Neuronal stem cell (in vitro differentiated cells): ENCODE results near the gene ATP6V1B1.

Experiments
- DNase-seq: peaks from one replicate; pipeline ENCODE4 v3.0.0-alpha.2; 2013; ENCODE audit warnings: low spot score
- H2AFZ ChIP-seq: one replicate; pipeline ENCODE4 v1.6.1; 2013; ENCODE audit warnings: mild to moderate bottlenecking, low read length, inconsistent platforms
- H2AK5ac ChIP-seq: 2 replicates; pipeline ENCODE4 v1.6.1; 2013; ENCODE audit warnings: low read depth, mild to moderate bottlenecking, inconsistent platforms, low read length, moderate library complexity, mixed read lengths
- H2BK120ac ChIP-seq: 2 replicates; pipeline ENCODE4 v1.6.1; 2013; ENCODE audit warnings: low read depth, mild to moderate bottlenecking, inconsistent platforms, low read length, moderate library complexity, mixed read lengths
- H2BK12ac ChIP-seq: one replicate; pipeline ENCODE4 v1.6.1; 2013; ENCODE audit warnings: low read length, inconsistent platforms
- H2BK15ac ChIP-seq: 2 replicates; pipeline ENCODE4 v1.6.1; 2013; ENCODE audit warnings: mild to moderate bottlenecking, low read length, inconsistent platforms, mixed read lengths
- H2BK5ac ChIP-seq: one replicate; pipeline ENCODE4 v1.6.1; 2013; ENCODE audit warnings: inconsistent platforms, mild to moderate bottlenecking, low read length, moderate library complexity
- H3K14ac ChIP-seq: one replicate; pipeline ENCODE4 v1.6.1; 2013; ENCODE audit warnings: low read length, inconsistent platforms
- H3K18ac ChIP-seq: 2 replicates; pipeline ENCODE4 v1.6.1; 2013; ENCODE audit warnings: low read length, inconsistent platforms
- H3K23ac ChIP-seq: 2 replicates; pipeline ENCODE4 v1.6.1; 2013; ENCODE audit warnings: low read depth, mild to moderate bottlenecking, mixed read lengths, low read length, inconsistent platforms; ENCODE audit not compliant: poor library complexity
- H3K27ac ChIP-seq: replicated peaks from 3 replicates; pipeline ENCODE4 v1.5.1; 2013; ENCODE audit warnings: low read length, inconsistent platforms
- H3K27me3 ChIP-seq, 3 experiments: 2 replicates each; pipeline ENCODE4 v1.6.1; 2013; ENCODE audit warnings: low read length in 3 of 3, mild to moderate bottlenecking in 2 of 3, inconsistent platforms in 1 of 3, low read depth in 1 of 3, mixed read lengths in 1 of 3, moderate library complexity in 1 of 3; ENCODE audit not compliant: control insufficient read depth in 3 of 3, insufficient read depth in 3 of 3
- H3K36me3 ChIP-seq, 2 donors: replicated peaks in 1 of 2; 2 replicates each; pipeline ENCODE4 v1.6.1; 2013; ENCODE audit warnings: low read length in 2 of 2; ENCODE audit not compliant: control insufficient read depth in 2 of 2, insufficient read depth in 2 of 2
- H3K4ac ChIP-seq: 2 replicates; pipeline ENCODE4 v1.6.1; 2013; ENCODE audit warnings: inconsistent platforms, mild to moderate bottlenecking, low read length, moderate library complexity
- H3K4me1 ChIP-seq, 2 donors: 1 replicate in 1 of 2; 2 replicates in 1 of 2; pipeline ENCODE4 v1.6.1; 2013; ENCODE audit warnings: low read length in 2 of 2, low read depth in 1 of 2; ENCODE audit not compliant: control insufficient read depth in 2 of 2, insufficient read depth in 1 of 2
- H3K4me2 ChIP-seq: one replicate; pipeline ENCODE4 v1.6.1; 2013; ENCODE audit warnings: mild to moderate bottlenecking, low read length, inconsistent platforms; ENCODE audit not compliant: insufficient read depth, poor library complexity, severe bottlenecking
- H3K4me3 ChIP-seq, 2 donors: 2 replicates each; pipeline ENCODE4 v1.5.1; 2013; ENCODE audit warnings: low read length in 2 of 2, mild to moderate bottlenecking in 2 of 2, inconsistent platforms in 1 of 2, moderate library complexity in 1 of 2
- H3K79me1 ChIP-seq: one replicate; pipeline ENCODE4 v1.6.1; 2013; ENCODE audit warnings: low read depth, mild to moderate bottlenecking, inconsistent platforms, low read length, moderate library complexity
- H3K9ac ChIP-seq: one replicate; pipeline ENCODE4 v1.6.1; 2013; ENCODE audit warnings: mild to moderate bottlenecking, low read depth, low read length, inconsistent platforms; ENCODE audit not compliant: poor library complexity
- H3K9me3 ChIP-seq, 2 donors: replicated peaks in 1 of 2; 2 replicates each; pipeline versions ENCODE3 to v1.6.1; 2013; ENCODE audit warnings: low read length in 2 of 2, mild to moderate bottlenecking in 2 of 2, inconsistent platforms in 1 of 2, low read depth in 1 of 2, mixed read lengths in 1 of 2, moderate library complexity in 1 of 2; ENCODE audit not compliant: control insufficient read depth in 2 of 2, insufficient read depth in 1 of 2
- H4K8ac ChIP-seq: one replicate; pipeline ENCODE4 v1.6.1; 2013; ENCODE audit warnings: low read depth, mild to moderate bottlenecking, inconsistent platforms, low read length, moderate library complexity
- H4K91ac ChIP-seq: one replicate; pipeline ENCODE4 v1.6.1; 2013; ENCODE audit warnings: low read length, low read depth, mild to moderate bottlenecking, inconsistent platforms; ENCODE audit not compliant: poor library complexity
- WGBS, 2 donors: extraction: QIAGEN DNeasy Blood & Tissue Kit; methylation state at CpG; one replicate each; pipeline ENCODE4 v1.1.7; 2013; ENCODE audit warnings: missing lambda C conversion rate in 2 of 2, mixed read lengths in 1 of 2; ENCODE audit not compliant: insufficient read length in 2 of 2, insufficient replicate concordance in 1 of 2; ENCODE audit errors: extremely low coverage in 2 of 2; 5-methylcytosine and 5-hydroxymethylcytosine counted together

The ATP6V1B1 gene

GRCh38 chr2:70926042-70926441 is 9.7 kb upstream of the ATP6V1B1 start:
- DNase-seq: no peak
- no peak overlapping the region for H3K14ac ChIP-seq
- H2BK5ac ChIP-seq: peak overlapping the region; percentile 43
- H3K9ac ChIP-seq: no peak overlapping the region
- H2AK5ac ChIP-seq: no peak overlapping the region
- H4K8ac ChIP-seq: no peak overlapping the region
- H3K4me1 ChIP-seq: peaks cover 11 to 15% of the 10 kb centered on the region in 2 donors
- H3K36me3 ChIP-seq: peaks cover 0 to 53% of the 10 kb centered on the region in 2 donors
- no peak overlapping the region for H3K27ac ChIP-seq
- no peak overlapping the region for H2BK15ac ChIP-seq
- no peak overlapping the region for H3K4ac ChIP-seq
- no peak overlapping the region for H2BK12ac ChIP-seq
- H3K79me1 ChIP-seq: no peaks in the 10 kb centered on the region
- no CpG with 5 or more reads among the region's 2 CpGs for WGBS, 2 donors
- no peak overlapping the region for H3K23ac ChIP-seq
- no peak overlapping the region for H3K4me3 ChIP-seq
- no peaks in the 10 kb centered on the region for H3K27me3 ChIP-seq
- H2BK120ac ChIP-seq: no peak overlapping the region
- no peak overlapping the region for H4K91ac ChIP-seq
- H2AFZ ChIP-seq: no peak overlapping the region
- no peak overlapping the region for H3K4me2 ChIP-seq
- no peak overlapping the region for H3K18ac ChIP-seq
- no peaks in the 10 kb centered on the region for H3K9me3 ChIP-seq

GRCh38 chr2:70927138-70927537 is 8.6 kb upstream of the ATP6V1B1 start:
- no peaks in the 10 kb centered on the region for H3K79me1 ChIP-seq
- H3K4ac ChIP-seq: no peak overlapping the region
- no peak overlapping the region for H2BK15ac ChIP-seq
- WGBS, 2 donors: no CpG with 5 or more reads among the region's 3 CpGs
- no peaks in the 10 kb centered on the region for H3K27me3 ChIP-seq
- no peak overlapping the region for H3K9ac ChIP-seq
- no peaks in the 10 kb centered on the region for H3K9me3 ChIP-seq
- no peak overlapping the region for H2BK5ac ChIP-seq
- no peak overlapping the region for H2AFZ ChIP-seq
- no peak overlapping the region for H4K8ac ChIP-seq
- peaks cover 9 to 10% of the 10 kb centered on the region in 2 donors for H3K4me1 ChIP-seq
- no peak overlapping the region for H3K23ac ChIP-seq
- no peak overlapping the region for H3K4me3 ChIP-seq
- H4K91ac ChIP-seq: no peak overlapping the region
- no peak overlapping the region for H3K27ac ChIP-seq
- H3K4me2 ChIP-seq: no peak overlapping the region
- no peak overlapping the region for H2AK5ac ChIP-seq
- H3K14ac ChIP-seq: no peak overlapping the region
- H2BK120ac ChIP-seq: no peak overlapping the region
- no peak overlapping the region for H3K18ac ChIP-seq
- H3K36me3 ChIP-seq: peaks cover 0 to 53% of the 10 kb centered on the region in 2 donors
- H2BK12ac ChIP-seq: no peak overlapping the region
- no peak for DNase-seq

DNA sequence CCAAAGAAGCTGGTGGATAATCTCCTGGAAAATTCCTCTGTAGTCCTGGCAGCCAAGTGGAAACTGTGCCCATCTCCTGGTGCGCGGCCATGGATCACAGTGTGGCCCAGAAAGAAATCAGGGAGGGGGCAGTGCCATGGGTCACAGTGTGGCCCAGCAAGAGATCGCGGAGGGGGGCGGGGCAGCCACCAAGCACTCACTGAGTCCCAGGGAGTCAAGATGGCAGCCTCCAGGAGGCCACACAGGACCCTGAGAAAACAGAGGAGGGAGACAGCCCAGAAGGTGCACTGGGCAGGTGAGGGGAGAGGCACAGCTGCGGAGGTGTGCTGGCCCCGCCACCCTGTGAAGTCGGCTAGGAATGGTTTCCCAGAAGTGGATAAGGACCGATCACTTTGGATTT is 8.1 kb upstream of the ATP6V1B1 start:
- no peak overlapping the region for H3K18ac ChIP-seq
- no peak overlapping the region for H3K27ac ChIP-seq
- H2AFZ ChIP-seq: no peak overlapping the region
- no peak overlapping the region for H3K23ac ChIP-seq
- no peak overlapping the region for H2BK5ac ChIP-seq
- no peaks in the 10 kb centered on the region for H3K9me3 ChIP-seq
- WGBS, 2 donors: no CpG with 5 or more reads among the region's 9 CpGs
- no peak overlapping the region for H3K14ac ChIP-seq
- H3K4ac ChIP-seq: no peak overlapping the region
- H3K27me3 ChIP-seq: no peaks in the 10 kb centered on the region
- H4K91ac ChIP-seq: no peak overlapping the region
- no peak overlapping the region for H3K9ac ChIP-seq
- peaks cover 0 to 53% of the 10 kb centered on the region in 2 donors for H3K36me3 ChIP-seq
- H3K4me1 ChIP-seq: peaks cover 4 to 7% of the 10 kb centered on the region in 2 donors
- no peaks in the 10 kb centered on the region for H3K79me1 ChIP-seq
- DNase-seq: no peak
- H2BK120ac ChIP-seq: no peak overlapping the region
- no peak overlapping the region for H4K8ac ChIP-seq
- H2BK12ac ChIP-seq: no peak overlapping the region
- H2AK5ac ChIP-seq: no peak overlapping the region
- H3K4me2 ChIP-seq: no peak overlapping the region
- no peak overlapping the region for H3K4me3 ChIP-seq
- no peak overlapping the region for H2BK15ac ChIP-seq

DNA sequence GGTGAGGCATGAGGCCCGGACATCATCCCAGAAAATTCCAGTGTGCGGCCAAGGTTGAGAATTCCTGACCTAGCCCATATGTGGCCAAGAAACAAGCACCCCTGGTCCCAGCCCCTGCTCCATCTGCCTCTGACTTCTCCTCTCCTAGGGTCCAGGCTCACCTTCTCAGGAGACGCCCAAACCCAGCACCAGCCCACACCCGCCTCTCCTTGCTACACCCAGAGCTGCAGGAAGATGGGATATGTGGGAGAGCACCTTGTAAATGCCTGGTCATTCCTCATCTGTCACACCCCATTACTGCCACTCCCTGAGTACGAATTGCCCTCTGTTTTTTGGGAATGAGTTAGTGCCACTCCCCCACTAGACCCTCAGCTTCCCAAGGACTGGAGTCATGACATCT is 7.3 kb upstream of the ATP6V1B1 start:
- H2AK5ac ChIP-seq: no peak overlapping the region
- DNase-seq: no peak
- H2BK12ac ChIP-seq: no peak overlapping the region
- no peak overlapping the region for H3K14ac ChIP-seq
- no peak overlapping the region for H3K9ac ChIP-seq
- no peak overlapping the region for H3K27ac ChIP-seq
- H3K4me2 ChIP-seq: no peak overlapping the region
- no peak overlapping the region for H3K4me3 ChIP-seq
- H4K8ac ChIP-seq: no peak overlapping the region
- H3K4me1 ChIP-seq: peaks cover 0 to 2% of the 10 kb centered on the region in 2 donors
- H3K27me3 ChIP-seq: no peaks in the 10 kb centered on the region
- no peak overlapping the region for H2BK5ac ChIP-seq
- H4K91ac ChIP-seq: no peak overlapping the region
- peaks cover 0 to 53% of the 10 kb centered on the region in 2 donors for H3K36me3 ChIP-seq
- WGBS, 2 donors: no CpG with 5 or more reads among the region's 5 CpGs
- no peak overlapping the region for H3K4ac ChIP-seq
- H2BK120ac ChIP-seq: no peak overlapping the region
- H3K23ac ChIP-seq: no peak overlapping the region
- H3K79me1 ChIP-seq: no peaks in the 10 kb centered on the region
- no peaks in the 10 kb centered on the region for H3K9me3 ChIP-seq
- no peak overlapping the region for H2BK15ac ChIP-seq
- no peak overlapping the region for H3K18ac ChIP-seq
- no peak overlapping the region for H2AFZ ChIP-seq
